Thyroid gland (tissue), 4 donors: ENCODE data around the gene ALDH2. TPM values are rescaled to one million over a fixed set of nuclear protein-coding genes. Genes with fewer than 3 reads are reported as not detected.

ENCODE experiments used
- DNase-seq, 2 donors: peaks; one replicate each; pipeline ENCODE4 v3.0.0-alpha.2; 2019
- H3K27ac ChIP-seq, 3 donors: fragments of 200-600 bp; sonication (generic); 1 replicate in 2 of 3; 2 replicates in 1 of 3; pipeline ENCODE4 v1.5.1; 2016 to 2019; ENCODE audit warnings: mild to moderate bottlenecking in 1 of 3, moderate library complexity in 1 of 3
- H3K27me3 ChIP-seq: fragments of 200-600 bp; sonication (generic); one replicate; pipeline ENCODE4 v1.5.1; 2019
- H3K36me3 ChIP-seq, 2 donors: fragments of 200-600 bp; sonication (generic); one replicate each; pipeline ENCODE4 v1.5.1; 2016 to 2019
- H3K4me1 ChIP-seq, 2 donors: fragments of 200-600 bp; sonication (generic); one replicate each; pipeline ENCODE4 v1.5.1; 2017 to 2019
- H3K4me3 ChIP-seq, 3 donors: fragments of 200-600 bp; sonication (generic); replicated peaks in 1 of 3; 1 replicate in 2 of 3; 2 replicates in 1 of 3; pipeline ENCODE4 v1.5.1; 2016; ENCODE audit warnings: mild to moderate bottlenecking in 1 of 3
- H3K9me3 ChIP-seq: fragments of 200-600 bp; sonication (generic); one replicate; pipeline ENCODE4 v1.5.1; 2017
- POLR2A ChIP-seq, 2 donors: fragments of 450-650 bp; IDR thresholded peaks; one replicate each; pipeline ENCODE4 v1.6.1; 2017; ENCODE audit warnings: antibody characterized with exemption in 2 of 2, mild to moderate bottlenecking in 2 of 2, moderate library complexity in 1 of 2
- WGBS, 2 donors: methylation state at CpG; one replicate each; pipeline ENCODE4 v1.1.5; 2017; 5-methylcytosine and 5-hydroxymethylcytosine counted together
- intact Hi-C: fragments of 100-400 bp; cut with DNase I; formaldehyde crosslinking; loops from one replicate; pipeline ENCODE4 v1.15.1; 2023
- total RNA-seq, 4 donors: library from RNA; depleted of rRNA; stranded (reverse); fragments of >200 nt; gene quantifications; one replicate each; pipeline ENCODE4 v1.2.3, GENCODE V29; 2016
- TF ChIP-seq, protein P1 (sequence below), 6 experiments: fragments of 200-600 bp in 3 of 6; fragments of 450-650 bp in 3 of 6; sonication (generic) in 3 of 6; IDR thresholded peaks; one replicate each; pipeline ENCODE4 v1.5.1; 2016 to 2019; ENCODE audit warnings: antibody characterized with exemption in 6 of 6, mild to moderate bottlenecking in 2 of 6, inconsistent platforms in 1 of 6, moderate library complexity in 1 of 6

Gene ALDH2
- total RNA-seq, 4 donors from 2014 or later: 90.7 to 112 (median 97.8) TPM

DNA sequence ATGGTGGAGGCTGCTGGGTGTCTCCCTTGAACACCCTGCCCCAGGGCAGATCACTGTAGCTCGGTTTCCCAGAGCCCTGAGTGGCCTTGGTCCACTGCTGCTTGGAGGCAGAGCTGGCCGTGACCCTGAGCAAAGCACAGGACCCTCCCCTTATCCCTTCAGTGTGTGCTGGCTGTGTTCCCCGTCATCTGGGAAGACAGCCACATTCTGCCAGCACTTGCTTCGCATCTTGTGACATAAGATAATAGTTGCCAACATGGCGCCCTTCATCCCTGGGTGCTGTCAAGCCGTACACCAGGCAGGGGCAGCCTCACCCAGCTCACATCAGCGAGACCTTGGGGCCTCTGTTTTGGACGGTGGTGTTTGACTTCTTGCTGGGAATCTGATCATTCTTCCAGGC, 12.1 kb upstream of the ALDH2 start:
- intact Hi-C loops: no loop called here

DNA sequence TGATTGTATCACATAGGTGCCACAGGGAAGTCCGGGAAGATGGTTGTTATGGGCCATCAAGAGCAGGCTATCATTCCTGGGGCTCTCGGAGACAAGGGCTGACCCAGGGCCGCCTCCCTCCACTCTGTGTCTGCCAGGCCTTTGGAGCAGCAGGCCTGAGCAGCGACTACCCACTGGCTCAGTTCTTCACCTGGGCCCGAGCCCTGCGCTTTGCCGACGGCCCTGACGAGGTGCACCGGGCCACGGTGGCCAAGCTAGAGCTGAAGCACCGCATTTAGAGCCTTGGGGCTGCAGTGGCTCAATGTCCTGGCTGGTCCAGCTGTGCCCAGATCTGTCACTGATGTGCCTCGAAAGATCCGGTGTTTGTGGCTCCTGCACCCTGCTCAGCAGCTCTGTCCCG, 10.5 kb upstream of the ALDH2 start:
- H3K4me3 ChIP-seq: no peak overlapping the region
- no peak overlapping the region for H3K27ac ChIP-seq
- no peaks in the 10 kb centered on the region for H3K27me3 ChIP-seq
- no peaks in the 10 kb centered on the region for H3K36me3 ChIP-seq
- WGBS, 2 donors: 96% methylated on average over 9 of the region's 15 CpGs; no CpG with 5 or more reads in 1 of the 2 donors
- H3K9me3 ChIP-seq: no peaks in the 10 kb centered on the region
- intact Hi-C loops: no loop called here
- TF ChIP-seq POLR2A (IDR thresholded peaks at IDR 0.05): no peak
- TF ChIP-seq, protein P1, sequence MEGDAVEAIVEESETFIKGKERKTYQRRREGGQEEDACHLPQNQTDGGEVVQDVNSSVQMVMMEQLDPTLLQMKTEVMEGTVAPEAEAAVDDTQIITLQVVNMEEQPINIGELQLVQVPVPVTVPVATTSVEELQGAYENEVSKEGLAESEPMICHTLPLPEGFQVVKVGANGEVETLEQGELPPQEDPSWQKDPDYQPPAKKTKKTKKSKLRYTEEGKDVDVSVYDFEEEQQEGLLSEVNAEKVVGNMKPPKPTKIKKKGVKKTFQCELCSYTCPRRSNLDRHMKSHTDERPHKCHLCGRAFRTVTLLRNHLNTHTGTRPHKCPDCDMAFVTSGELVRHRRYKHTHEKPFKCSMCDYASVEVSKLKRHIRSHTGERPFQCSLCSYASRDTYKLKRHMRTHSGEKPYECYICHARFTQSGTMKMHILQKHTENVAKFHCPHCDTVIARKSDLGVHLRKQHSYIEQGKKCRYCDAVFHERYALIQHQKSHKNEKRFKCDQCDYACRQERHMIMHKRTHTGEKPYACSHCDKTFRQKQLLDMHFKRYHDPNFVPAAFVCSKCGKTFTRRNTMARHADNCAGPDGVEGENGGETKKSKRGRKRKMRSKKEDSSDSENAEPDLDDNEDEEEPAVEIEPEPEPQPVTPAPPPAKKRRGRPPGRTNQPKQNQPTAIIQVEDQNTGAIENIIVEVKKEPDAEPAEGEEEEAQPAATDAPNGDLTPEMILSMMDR (IDR thresholded peaks at IDR 0.05): no peak
- no peak for DNase-seq
- H3K4me1 ChIP-seq: peaks cover 15 to 19% of the 10 kb centered on the region in 2 donors

More for the DNA sequence above, 12.1 kb upstream of the ALDH2 start:
- no peaks in the 10 kb centered on the region for H3K9me3 ChIP-seq
- H3K4me1 ChIP-seq: peaks cover 15 to 19% of the 10 kb centered on the region in 2 donors
- WGBS, 2 donors: 87 to 94% methylated on average over 6 to 8 of the region's 8 CpGs
- TF ChIP-seq, protein P1 (IDR thresholded peaks at IDR 0.05): no peak
- TF ChIP-seq POLR2A (IDR thresholded peaks at IDR 0.05): no peak
- no peak overlapping the region for H3K27ac ChIP-seq
- H3K27me3 ChIP-seq: no peaks in the 10 kb centered on the region
- no peak overlapping the region for H3K4me3 ChIP-seq
- DNase-seq: no peak
- no peaks in the 10 kb centered on the region for H3K36me3 ChIP-seq

DNA sequence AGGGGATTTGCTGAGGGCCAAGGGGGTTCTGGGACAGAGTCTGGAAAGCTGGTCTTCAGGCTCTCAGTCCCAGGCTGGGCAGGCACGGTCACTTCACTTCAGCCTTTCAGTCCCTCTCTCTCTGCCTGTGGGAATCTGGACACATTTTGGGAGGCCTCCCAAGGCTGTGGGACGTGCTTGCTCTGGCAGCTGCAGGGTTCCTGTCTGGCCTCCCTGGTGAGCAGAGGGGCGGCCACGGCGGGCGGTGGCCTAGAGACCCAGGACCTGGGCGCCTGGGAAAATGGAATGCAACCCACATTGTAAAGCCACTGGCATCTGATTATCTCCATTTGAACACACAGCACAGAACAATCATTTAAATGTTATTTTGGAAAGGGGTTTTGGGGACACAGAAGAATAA, 10.1 kb upstream of the ALDH2 start:
- TF ChIP-seq, protein P1 (IDR thresholded peaks at IDR 0.05): no peak
- TF ChIP-seq POLR2A (IDR thresholded peaks at IDR 0.05): no peak
- Histone ChIP-seq H3K27me3 (no peaks in the 10 kb centered on the region), H3K9me3 (no peaks in the 10 kb centered on the region), H3K4me1 (peaks cover 15 to 19% of the 10 kb centered on the region in 2 donors), H3K36me3 (no peaks in the 10 kb centered on the region), H3K27ac (peak overlapping the region in 1 of 3 donors; percentile 62), H3K4me3 (no peak overlapping the region)
- WGBS, 2 donors: 91 to 96% methylated on average over 7 of the region's 7 CpGs
- no peak for DNase-seq
- intact Hi-C loops: no loop called here

DNA sequence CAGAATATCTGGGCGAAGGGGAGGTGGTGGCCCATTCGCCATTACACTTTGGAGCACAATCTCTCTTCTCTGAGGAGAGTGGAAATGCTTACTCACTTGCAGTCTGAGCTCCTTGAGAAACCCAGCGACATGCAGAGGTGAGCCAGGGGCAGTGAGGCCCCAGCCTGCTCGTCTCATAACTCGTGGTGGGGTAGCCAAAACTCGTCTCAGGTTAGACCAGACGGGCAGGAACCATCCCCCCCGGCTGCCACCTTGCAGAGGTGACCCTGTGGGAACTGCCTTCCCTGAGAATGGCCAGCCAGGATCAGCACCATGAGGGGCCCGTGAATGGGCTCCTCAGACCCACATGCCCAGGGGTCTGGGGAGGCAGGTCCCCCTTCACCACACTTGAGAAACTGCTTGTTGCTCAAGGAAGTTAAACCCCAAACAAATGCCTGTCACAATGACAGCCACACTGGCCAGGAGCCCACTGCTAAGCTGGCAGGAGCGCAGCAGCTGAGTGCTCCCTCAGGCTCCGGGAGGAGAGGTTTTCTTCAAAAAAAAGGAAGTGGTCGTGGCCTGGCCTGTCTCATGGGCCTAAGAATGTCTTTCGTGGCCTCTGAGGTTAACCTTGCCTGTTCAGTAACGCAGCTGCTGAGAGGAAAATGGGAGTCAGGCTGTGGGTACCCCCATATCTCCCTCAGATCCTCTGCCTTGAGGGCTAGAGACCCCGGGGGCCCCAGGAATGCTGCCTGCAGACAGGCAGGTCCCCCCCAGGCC, 9.2 kb upstream of the ALDH2 start:
- 42 to 44% methylated on average over 8 to 15 of the region's 15 CpGs for WGBS, 2 donors
- H3K36me3 ChIP-seq: no peaks in the 10 kb centered on the region
- no peaks in the 10 kb centered on the region for H3K27me3 ChIP-seq
- peak; percentile 71 to 78 for DNase-seq
- TF ChIP-seq POLR2A (IDR thresholded peaks at IDR 0.05): no peak
- TF ChIP-seq, protein P1 (IDR thresholded peaks at IDR 0.05): no peak
- H3K27ac ChIP-seq: peak overlapping the region; percentile 62 to 96 (median 83)
- H3K4me3 ChIP-seq: no peak overlapping the region
- H3K4me1 ChIP-seq: peaks cover 15 to 19% of the 10 kb centered on the region in 2 donors
- intact Hi-C loops: no loop called here
- no peaks in the 10 kb centered on the region for H3K9me3 ChIP-seq

DNA sequence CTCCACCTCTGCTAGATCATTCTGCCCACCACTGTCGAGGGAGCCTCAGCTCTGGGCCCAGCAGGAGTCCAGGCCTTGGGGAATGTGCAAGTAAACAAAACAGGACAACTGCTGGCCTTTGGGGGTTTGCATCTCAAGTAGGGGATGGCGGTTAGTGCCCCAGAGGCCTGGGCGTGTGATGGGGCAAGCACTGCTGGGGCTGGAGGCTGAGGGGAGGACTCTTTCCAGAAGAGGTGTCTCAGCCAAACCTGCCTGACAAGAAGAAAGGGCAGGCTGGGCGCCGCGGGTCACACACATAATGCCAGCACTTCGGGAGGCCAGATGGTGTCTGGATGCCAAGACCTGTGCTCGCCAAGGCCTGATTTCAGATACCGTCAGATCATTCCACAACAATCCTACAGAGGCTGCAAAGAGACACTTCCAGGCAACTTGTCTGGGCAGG, 8.6 kb upstream of the ALDH2 start:
- intact Hi-C loops: no loop called here
- no peak overlapping the region for H3K4me3 ChIP-seq
- peaks cover 15 to 19% of the 10 kb centered on the region in 2 donors for H3K4me1 ChIP-seq
- WGBS, 2 donors: 48 to 60% methylated on average over 7 to 8 of the region's 9 CpGs
- no peaks in the 10 kb centered on the region for H3K27me3 ChIP-seq
- TF ChIP-seq POLR2A (IDR thresholded peaks at IDR 0.05): no peak
- TF ChIP-seq, protein P1 (IDR thresholded peaks at IDR 0.05): no peak
- H3K36me3 ChIP-seq: no peaks in the 10 kb centered on the region
- no peaks in the 10 kb centered on the region for H3K9me3 ChIP-seq
- H3K27ac ChIP-seq: peak overlapping the region; percentile 62 to 96 (median 83)
- peak; percentile 69 to 78 for DNase-seq
